ENCODE measurements around the gene SLC2A13.
"Not testable (repeated sequence)": the region's sequence is repeated elsewhere in the genome, so short reads cannot be mapped to it uniquely, and the experiment has no call there.

Gene SLC2A13

DNA sequence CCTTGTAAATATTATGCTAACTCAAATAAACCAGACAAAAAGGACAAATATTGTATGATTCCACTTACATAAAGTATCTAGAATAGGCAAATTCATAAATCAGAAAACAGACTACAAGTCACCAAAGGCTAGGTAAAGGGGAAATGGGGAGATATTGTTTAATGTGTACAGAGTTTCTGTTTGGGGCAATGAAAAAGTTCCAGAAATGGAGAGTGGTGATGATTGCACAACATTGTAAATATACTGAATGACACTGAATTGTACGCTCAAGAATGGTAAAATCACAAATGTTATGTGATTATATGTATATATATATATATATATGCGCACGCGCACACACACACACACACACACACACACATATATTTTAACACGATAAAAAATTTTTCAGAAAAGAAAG lies 182.5 kb downstream of the SLC2A13 start:
- no peak for DNase-seq (ENCODE audit: low spot score)

DNA sequence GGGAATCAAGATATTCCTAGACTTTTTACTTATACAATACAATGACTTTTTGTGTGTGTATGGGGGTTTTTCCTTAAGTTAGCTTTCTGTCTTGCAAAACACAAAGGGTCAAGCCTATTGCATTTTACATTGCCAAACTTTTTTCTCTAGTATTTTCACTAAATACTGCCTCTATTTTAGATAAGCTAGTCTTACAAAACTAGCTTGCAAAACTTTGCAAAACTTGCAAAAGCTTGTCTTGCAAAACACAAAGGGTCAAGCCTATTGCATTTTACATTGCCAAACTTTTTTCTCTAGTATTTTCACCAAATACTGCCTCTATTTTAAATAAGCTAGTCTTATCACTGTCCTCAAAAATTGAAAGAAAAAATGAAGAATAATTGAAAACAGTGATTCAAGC lies 183.3 kb downstream of the SLC2A13 start:
- not testable (repeated sequence) for DNase-seq (ENCODE audit: low spot score)

DNA sequence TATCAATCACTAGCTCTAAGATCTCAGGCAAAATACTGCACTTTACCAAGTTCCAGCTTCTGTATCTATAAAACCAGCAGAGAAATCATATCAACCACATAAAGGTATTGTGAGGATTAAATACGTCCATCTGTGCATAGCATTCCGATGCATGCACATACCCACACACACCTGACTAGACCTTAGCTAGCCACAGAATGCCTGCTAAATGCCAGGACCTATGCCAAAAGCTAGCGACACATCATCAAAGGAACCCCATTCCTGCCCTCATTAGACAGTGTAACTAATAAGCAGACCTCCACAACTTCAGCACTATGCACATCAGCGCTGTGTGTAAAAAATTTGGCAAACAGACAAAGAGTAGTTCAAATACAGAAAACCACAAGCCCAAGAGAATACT lies 185.2 kb downstream of the SLC2A13 start:
- no peak for DNase-seq (ENCODE audit: low spot score)

DNA sequence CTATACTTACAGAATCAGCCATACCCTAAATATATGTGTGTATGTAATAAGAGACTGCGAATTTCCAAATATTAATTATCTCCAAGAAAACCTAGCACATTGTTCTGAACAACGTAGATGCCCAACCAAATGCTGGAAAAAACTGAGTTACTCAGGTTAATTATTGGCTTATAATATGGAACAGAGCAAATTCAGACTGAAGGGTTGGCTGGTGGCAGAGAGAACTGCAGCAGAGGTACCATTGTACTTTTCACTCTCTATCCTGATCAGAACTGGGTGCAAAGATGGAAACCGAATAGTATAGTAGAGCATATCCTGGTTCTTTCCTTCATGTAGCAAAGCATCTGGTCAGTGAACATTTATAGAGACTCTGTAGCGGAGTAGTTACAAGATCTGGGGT lies 185.7 kb downstream of the SLC2A13 start:
- DNase-seq (ENCODE audit: low spot score), result no peak

DNA sequence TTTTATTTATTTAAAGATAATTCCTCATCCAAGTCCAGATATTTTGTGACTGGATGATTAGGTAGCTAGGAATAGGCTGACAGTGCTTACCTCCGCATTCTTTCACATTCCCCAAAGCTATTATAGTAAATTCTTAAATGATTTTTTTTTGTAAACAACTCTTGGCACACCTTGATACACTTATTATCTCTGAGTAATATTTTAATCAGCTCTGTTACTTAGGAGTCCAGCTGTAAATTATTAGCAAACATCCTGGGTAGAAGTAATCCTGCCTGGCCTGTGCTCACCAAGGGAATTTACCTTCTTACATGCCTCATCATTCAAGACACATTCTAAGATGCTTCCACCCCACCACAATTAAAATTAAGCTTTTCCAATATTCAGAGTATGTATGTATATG lies 186.1 kb downstream of the SLC2A13 start:
- no peak for DNase-seq (ENCODE audit: low spot score)

DNA sequence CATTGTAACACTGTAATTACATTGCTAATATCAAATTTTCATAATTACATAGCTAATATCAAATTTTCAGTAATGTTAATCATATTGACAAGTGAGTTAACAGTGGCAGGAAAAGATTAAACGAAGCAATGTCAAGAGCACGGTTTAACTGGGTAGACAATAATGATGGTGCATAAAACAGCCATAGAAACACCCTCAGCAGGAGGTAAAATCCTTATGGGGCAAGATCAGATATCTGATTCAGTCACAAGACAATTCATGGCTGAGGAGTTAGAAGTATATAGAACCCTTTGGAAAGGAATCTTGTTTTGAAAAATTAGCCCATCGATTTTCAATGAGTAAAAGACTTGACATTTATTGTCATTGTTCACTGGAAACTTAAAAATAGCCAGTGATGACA lies 190.6 kb downstream of the SLC2A13 start:
- DNase-seq (ENCODE audit: low spot score), result no peak

DNA sequence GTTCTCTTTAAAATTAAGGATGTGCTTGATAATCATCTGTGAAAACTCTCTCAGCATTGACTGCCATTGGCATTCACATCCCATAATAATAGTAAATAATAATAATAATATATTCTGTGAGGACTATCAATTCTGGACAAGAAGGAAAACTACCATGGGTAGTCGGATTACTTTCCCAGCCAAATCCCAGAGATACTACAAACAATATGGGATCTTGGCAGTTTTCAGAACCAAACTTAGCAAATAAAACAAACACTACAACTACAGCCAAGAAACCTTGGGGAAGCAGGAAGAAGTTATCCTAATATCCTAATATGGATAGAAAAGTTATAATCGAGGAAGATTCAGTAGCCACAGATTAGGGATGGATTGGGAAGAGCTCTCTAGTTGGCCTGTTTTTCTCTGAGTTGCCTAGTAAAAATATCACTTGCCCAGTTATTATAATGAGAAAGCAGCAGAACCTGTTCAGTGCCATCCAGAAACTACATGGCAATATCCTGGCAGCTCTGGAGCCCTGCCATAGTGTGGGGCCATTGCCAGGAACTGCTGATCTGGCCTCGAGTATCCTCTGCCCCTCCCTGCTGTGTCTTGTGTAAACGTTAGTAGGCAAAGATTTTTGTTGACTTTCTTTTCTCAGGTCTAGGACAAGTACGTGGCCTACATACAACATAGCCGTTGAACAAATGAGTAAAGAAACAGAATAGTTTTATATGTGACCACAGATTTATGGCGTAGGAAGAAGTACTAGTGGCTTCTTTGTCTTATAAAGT lies 193.5 kb downstream of the SLC2A13 start:
- no peak for DNase-seq (ENCODE audit: low spot score)

DNA sequence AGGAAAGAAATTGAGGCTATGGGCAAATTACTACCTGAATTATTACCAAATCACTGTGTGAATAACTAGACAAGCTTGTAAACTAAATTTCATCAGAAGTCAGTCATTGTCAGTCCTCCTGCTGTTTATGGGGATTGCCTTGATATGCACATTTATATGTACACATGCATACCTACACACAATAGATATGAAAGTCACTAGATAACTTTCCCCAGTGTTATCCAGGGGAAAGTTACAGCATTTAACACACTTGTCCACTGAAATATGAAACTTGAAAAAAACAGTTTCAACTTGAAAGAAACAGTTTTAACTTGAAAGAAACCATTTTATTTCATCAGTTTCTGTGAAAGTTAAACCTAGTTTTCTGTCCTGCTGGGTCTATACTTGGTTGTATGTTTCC lies 199.6 kb downstream of the SLC2A13 start:
- no peak for DNase-seq (ENCODE audit: low spot score)

DNA sequence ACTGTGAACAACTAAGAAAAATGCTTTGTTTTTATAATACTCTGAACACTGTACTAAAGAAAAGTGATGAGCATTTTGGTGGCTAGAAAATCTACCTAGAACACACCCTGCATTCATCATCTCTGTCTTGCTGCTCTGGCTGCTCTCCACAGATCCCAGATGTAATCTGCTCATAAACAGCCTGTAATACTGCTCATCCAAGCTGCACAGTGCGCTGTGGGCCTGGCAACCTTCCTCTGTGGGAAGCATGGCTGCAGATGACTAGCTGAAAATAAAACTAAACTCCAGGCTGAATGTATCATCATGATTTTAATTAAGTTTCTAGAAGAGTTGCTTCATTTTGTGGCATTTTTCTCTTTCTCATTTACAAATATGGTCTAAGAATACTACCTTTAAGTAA lies 200.7 kb downstream of the SLC2A13 start:
- peak; percentile 41 for DNase-seq (ENCODE audit: low spot score)

DNA sequence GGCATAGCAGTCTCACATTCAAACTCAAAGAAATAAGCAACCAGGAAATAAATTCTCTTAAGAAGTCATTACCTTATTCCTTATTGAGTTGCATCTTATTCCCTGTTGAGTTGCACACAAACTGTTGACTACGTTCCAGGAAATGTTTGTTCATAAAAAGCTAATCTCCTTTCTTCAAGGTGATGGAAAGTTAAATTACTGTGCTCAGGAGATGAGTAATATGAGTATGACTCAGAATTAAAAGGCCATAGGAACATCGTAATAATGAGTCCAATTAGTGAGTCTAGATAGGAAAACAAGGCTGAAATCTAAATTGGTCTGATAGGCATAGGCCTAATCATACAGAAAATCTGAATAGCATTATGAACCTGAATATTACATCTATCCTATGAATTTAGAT lies 203.1 kb downstream of the SLC2A13 start:
- DNase-seq (ENCODE audit: low spot score), result no peak

DNA sequence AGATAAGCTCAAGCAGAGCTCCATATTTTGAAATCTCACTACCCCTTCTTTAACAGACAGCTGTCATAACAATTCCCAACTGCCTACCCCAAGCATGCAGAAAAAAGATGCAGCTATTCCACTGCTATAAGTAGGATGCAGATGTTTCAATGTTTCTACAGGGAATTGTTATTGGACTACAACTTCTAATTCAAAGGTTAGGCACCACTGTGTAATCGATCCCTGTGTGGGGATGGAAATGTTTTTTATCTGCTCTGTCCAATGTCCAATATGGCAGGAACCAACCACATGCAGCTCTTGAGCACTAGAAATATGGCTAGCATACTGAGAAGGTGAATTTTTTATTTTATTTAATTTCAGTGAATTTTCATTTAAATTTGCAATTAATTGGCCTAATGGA lies 208.6 kb downstream of the SLC2A13 start:
- no peak for DNase-seq (ENCODE audit: low spot score)

DNA sequence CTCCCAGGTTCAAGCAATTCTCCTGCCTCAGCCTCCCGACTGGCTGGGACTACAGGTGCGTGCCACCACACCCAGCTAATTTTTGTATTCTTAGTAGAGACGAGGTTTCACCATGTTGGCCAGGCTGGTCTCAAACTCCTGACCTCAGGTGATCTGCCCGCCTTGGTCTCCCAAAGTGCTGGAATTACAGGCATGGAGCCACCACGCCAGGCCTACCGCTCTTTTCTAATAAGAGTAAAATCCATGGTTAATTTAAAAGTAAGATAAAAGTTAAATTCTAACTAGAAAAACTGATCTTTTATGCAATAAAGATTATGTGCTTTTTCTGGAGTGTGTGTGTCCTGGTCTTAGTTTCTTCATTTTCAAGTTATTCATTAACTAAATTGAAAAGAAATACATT lies 212.5 kb downstream of the SLC2A13 start:
- DNase-seq (ENCODE audit: low spot score), result not testable (repeated sequence)

DNA sequence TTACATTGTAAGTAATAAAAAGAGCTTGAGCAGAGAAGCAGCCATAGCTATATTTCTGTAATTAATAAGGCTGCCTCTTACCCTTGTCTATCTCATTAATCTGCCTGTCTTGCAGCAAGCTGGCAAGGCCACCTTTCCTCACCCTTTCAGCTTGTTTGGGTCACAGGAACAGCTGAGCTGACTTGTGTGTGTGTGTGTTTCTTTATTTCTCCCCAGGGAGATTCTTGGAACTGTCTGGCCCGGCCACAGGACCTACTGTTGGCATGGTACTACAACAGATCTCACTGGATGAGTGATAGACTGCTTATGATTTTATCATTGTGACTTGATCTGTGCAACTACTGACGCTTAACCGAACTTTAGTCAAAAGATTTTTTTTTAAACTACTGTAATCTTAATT lies 213.7 kb downstream of the SLC2A13 start:
- DNase-seq (ENCODE audit: low spot score), result no peak

DNA sequence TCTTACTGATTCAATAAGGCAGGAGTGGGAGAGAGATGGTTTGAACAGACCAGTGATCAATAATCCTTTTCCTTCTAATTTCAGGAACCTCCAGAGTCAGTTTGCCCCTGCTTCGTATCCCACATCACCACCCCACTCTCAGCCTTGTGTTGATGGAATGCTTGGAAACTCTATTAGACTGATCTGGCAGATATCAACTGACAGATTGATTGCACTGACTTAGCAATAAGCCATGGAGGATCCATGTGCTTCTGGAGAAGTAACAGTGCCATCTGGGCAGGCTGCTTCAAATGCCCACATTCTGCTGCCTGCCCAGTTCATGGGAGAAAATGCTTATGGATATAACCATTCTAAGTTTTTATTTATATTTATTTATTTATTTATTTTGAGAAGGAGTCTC lies 218.0 kb downstream of the SLC2A13 start:
- no peak for DNase-seq (ENCODE audit: low spot score)

DNA sequence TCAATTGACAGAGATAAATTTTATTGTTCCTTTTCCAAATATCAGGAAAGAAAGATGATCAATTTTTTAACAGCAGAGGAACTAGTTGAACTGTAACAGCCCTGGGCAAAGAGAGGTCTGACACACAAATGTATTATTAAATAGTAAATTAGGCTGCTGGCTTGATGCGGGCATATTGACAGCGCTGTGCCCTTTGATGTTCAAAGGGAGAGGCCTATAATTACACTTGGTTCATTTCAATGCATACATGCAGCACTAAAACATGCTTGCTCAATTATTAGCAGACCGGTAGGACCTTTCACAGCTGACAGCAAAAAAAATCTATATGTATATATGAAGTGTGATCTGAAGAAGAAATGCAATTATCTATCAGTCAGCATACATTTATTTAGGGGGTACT lies 219.8 kb downstream of the SLC2A13 start:
- no peak for DNase-seq (ENCODE audit: low spot score)

DNA sequence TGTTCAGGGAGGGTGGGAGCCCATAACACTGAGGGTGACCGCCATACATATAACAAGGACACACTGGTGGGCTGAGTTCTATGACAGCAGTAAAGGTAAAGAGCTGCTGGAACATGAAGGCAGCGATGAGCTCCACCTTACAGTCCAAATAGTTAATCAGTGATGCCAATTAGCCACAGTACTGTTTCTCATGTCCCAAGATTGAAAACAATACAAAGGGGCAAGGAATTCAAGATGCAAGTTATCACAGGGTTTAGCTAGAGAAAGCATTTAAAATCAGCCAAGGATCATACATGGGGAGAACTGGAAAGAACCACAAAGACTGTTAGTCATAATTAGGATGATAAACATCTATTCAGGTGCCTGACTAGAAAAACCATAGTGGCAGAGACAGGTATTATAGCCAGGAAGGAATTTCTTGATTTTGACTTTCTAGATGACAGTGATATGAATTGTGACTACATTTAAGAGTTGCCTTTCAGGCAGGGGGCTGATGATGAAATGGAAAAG lies 221.2 kb downstream of the SLC2A13 start:
- DNase-seq (ENCODE audit: low spot score), result no peak

DNA sequence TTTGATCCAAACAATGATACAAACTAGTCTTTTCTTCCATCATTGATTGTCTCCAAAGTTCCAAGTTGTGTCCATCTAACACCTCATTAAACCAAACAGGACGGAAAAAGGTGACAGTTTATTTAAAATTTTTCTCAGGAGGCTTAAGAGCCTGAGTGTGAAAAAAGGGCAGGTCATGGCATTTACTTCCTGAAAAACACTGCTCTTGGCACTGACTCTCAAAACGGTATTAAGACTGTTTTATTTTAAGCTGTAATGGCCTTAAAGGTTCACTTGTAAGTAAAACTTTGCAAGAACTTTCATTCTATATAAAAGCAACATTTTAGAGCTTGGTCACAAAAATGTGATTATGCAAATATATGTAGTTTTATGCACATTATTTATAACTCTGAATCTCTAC lies 222.5 kb downstream of the SLC2A13 start:
- no peak for DNase-seq (ENCODE audit: low spot score)

DNA sequence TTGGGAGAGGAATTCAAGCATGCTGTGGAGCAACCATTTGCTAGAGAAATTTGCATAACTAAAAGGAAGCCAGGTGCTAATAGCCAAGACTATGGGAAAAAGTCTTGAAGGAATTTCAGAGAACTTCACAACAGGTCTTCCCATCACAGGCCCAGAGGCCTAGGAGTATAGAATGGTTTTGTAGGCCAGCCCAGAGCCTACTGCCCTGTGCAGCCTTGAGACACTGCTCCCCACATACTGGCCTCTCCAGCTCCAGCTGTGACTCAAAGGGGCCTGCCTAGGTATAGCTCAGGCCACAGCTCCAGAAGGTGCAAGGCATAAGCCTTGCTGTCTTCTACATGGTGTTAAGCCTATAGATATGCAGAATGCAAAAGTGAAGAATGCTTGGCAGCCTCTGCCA lies 227.1 kb downstream of the SLC2A13 start:
- DNase-seq (ENCODE audit: low spot score), result no peak

DNA sequence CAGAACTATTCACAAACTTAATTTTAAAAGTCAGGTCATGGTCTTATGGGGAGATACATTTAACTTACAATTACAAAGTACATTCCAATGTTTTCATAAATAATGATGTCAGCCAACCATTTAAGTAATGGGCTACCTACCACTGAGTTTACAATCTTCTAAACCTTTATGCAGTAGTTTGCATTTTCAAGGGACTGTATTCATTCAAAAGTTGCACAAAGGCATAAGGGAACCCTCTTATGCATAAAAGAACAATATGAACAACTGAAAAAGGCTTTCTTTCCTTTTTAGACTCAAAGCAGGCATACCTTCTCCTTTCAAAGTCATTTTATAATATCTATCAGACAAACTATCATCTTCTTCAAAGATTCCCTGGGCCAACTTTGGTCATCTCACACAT lies 230.2 kb downstream of the SLC2A13 start:
- no peak for DNase-seq (ENCODE audit: low spot score)

DNA sequence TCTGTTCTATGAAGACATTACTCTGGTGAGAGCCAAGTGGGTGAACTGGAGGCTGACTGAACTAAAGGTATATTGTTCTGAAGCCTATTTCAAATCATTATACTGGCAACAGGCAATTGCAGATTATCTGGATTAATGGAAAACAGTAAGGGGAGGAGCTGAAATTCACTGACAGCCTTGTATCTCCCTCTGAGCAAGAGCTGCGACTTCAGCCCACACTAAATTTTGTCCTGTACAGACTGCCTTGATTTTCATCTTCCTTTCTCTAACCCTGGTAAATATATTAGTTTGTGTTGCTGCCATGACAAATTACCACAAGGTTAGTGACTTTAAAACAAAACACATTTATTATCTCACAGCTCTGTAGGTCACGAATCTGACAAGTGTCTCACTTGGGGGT lies 231.1 kb downstream of the SLC2A13 start:
- no peak for DNase-seq (ENCODE audit: low spot score)

DNA sequence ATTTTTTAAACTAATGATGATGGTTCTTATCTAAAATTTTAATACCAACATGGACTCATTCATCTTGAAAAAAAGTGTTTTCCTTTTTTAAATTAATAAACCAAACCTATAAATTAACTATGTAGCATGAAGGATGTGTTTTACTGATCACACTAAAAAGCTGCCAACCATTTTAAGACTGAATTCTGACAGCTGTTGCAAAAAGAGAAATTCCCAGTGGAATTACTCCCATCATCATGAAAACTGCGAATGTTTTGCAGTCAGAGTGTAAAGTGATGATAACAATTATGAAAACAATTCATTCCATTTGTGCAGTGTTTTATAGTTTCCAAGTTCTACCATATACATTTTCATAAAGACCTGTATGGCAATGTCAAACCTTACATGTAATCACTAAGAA lies 232.8 kb downstream of the SLC2A13 start:
- no peak for DNase-seq (ENCODE audit: low spot score)

DNA sequence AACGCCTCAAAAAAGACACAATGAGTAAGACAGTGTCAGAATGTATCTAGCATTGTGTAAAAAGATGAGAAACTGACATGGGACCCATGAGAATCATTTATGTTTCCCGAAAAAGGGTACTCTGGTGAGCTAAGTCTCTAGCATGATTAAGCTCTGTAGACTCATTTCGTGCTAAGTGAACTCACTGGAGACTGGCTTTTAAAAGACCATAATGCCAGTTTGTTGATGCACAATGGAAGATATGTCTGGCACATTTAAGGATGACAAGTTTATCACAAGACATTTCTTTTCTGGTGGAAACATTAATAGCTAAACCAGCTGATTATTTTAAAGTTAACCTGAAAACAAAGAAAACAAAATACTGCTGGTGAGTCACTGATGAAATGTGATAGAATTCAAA lies 233.5 kb downstream of the SLC2A13 start:
- DNase-seq (ENCODE audit: low spot score), result peak; percentile 24

DNA sequence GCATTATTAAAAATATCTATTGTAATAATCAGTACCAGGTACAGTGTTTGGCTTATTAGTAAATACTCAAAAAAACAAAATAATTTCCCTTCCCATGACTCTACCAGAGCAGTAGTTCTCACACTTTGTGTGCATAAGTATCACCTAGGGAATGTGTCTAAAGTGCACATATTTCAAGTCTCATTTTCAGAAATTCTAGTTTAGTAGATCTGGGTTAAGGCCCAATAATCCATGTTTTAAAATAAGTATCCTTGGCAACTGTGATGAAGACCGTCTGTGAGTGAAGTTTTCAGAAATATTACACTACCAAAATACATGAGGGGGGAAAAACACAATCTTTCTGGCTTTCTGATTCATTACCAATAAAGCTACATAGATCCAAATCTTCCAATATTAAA lies 237.6 kb downstream of the SLC2A13 start:
- DNase-seq (ENCODE audit: low spot score), result no peak

DNA sequence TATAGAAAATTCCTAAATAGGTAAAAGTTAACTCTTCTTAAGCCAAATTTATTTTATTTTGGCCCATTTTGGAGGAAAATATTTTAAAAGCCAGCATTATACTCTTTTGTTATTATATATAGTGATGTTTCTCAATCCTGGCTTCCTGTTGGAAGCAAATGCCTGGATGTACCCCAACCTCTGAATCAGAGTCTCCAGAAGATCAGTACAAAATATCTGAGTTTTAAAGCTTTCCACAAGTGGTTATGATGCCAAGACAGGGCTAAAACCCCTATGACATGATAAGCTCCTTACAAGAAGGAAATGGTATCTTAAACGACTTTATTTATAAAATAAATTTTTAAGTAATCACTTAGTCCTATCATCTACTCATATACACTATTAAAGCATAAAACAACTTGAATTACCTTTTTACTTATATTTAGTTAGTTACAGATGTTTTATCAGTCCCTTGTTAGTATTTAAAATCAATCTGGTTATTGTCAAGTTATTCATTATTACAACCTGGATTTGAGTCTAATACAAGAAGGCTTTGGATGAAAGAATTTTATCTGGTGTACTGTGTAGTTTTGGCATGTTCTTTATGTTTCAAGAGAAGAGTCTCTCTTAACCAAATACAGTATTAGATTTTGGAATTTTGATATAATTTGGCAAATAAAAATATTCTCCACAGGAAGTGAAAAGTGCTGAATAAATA lies 238.1 kb downstream of the SLC2A13 start:
- DNase-seq (ENCODE audit: low spot score), result no peak

All from putamen (tissue), 1 donor.